GM21528 (cell line): ENCODE measurements around the gene BIVM.

ENCODE experiments used
- ATAC-seq: cut with Tn5 transposase; IDR thresholded peaks from one replicate; pipeline ENCODE4 v1.9.1; 2021; ENCODE audit warnings: mild to moderate bottlenecking, moderate library complexity; ENCODE audit not compliant: unreplicated experiment, low FRiP score

BIVM gene

DNA sequence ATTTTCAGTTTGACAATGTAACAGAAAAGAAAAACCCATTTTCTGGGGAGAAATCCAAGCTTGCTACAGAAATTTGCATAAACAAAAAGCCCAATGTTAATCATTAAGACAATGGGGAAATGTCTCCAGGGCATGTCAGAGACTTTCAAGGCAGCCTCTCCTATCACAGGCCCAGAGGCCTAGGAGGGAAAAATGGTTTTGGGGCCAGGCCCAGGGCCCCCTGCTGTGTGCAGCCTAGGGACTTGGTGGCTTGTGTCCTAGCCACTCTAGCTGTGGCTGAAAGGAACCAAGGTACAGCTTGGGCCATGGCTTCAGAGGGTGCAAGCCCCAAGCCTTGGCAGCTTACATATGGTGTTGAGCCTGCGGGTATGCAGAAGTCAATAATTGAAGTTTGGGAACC lies 17.3 kb upstream of the BIVM start:
- ATAC-seq, result no peak

DNA sequence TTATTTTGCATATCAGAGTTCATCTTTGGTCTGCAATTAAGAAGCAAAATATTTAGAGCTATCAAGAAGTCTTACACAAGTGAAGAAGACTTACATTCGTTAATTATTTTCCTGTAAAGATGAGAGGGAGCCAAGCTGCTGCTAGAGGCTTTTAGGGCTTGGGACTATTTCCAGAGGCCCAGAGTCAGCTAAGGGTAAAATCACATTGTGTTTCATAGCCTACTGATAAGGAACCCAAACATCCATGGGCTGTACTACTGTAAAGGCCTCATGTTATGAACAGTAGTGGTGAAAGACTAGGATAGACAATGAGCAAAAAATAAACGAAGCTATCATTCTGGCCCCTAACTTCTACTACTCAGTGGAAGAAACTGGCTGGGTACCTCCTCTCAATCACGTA lies 14.4 kb upstream of the BIVM start:
- ATAC-seq, result no peak

DNA sequence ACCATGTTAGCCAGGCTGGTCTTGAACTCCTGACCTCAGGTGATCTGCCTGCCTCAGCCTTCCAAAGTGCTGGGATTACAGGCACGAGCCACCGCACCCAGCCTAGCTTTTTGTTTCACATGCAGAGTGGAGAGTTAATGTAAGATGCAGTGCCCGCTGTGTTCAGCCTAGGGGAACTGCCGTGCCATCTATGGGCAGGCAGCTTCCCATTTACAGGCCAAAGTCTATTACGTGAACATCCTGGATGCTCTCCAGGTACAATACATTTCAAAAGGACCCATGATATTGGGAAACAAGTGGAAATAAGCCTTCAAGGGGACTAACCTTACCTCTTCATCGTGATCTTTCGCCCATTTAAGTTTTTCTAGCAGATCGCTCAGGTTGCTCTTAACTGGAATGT lies 10.2 kb upstream of the BIVM start:
- no peak for ATAC-seq

DNA sequence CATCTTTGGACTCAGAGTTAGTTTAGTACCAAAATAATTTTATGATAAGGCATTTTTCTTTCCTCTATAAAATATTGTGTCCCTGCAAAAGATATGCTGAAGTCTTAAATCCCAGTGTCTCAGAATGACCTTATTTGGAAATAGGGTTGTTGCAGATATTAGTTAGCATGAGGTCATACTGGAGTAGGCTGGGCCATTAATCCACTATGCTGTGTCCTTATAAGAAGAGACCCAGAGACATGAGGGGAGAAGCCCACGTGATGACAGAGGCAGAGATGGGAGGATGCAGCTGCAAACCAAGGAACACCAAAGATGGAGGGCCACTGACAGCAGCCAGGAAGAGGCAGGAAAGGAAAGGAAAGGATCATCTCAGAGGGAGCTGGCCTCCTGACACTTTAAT lies 6.5 kb upstream of the BIVM start:
- ATAC-seq, result no peak

DNA sequence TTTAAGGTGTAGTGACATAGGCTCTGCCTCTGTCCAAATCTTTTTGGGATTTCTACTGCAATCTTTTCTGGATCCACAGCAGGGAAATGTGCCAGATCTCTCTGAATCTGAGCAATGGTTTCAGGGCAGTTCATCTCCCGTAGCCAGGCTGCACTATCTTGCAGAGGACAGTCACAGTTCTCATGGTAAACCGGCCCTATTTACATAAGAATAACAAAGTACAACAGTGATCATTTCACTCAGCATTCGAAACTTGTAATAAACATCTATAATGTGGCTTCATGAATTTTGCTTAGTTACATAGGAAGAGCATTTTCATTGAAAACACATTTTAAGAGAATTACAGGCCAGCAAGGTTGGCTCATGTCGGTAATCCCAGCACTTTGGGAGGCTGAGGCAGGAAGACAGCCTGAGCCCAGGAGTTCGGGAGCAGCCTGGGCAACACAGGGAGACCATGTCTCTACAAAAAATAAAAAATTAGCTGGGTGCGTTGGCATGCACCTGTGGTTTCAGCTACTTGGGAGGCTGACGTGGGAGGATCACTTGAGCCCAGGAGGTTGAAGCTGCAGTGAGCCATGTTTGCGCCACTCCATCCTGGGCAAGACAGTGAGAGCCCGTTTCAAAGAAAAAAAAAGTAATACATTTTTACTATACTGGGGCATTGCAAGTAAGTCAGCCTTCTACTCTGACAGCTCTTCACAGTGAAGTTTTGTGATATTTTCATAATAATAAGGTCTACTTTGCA lies 5.1 kb upstream of the BIVM start:
- ATAC-seq, result no peak

DNA sequence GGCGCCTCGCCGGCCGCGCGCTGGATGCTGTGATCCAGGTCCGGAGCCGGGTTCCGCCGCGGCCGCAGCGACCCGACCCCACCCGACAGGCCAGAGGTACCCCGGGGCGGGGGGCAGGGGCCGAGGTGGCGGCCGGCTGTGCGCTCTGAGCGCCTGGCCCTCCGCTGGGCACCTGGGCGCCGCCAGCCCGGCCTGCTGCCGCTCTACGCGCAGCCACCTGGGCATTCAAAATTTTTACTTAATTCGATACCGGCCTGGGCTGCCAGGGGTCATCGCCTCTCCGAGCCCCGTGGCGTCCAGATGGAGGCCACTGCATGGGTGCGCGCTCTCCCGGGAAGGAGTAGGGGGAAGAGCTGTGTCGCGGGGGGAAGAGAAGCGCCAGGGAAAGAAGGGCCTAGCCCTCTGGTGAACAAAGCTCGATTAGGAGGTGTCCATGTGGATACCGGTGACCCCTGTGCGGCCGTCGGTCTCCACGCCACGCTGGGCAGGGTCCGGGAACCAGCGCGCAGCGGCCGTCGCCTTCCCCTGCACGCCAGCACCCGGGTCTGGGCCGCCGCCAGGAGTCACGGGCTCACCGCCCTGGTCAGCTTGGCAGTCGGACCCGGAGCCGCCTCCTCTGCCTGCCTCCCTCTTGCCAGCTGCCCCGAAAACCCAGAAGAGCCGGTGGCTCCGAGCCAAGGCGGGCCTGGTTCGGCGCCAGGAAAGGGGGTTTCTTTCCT lies 666 bp downstream of the BIVM start:
- ATAC-seq, result peak; percentile 15

DNA sequence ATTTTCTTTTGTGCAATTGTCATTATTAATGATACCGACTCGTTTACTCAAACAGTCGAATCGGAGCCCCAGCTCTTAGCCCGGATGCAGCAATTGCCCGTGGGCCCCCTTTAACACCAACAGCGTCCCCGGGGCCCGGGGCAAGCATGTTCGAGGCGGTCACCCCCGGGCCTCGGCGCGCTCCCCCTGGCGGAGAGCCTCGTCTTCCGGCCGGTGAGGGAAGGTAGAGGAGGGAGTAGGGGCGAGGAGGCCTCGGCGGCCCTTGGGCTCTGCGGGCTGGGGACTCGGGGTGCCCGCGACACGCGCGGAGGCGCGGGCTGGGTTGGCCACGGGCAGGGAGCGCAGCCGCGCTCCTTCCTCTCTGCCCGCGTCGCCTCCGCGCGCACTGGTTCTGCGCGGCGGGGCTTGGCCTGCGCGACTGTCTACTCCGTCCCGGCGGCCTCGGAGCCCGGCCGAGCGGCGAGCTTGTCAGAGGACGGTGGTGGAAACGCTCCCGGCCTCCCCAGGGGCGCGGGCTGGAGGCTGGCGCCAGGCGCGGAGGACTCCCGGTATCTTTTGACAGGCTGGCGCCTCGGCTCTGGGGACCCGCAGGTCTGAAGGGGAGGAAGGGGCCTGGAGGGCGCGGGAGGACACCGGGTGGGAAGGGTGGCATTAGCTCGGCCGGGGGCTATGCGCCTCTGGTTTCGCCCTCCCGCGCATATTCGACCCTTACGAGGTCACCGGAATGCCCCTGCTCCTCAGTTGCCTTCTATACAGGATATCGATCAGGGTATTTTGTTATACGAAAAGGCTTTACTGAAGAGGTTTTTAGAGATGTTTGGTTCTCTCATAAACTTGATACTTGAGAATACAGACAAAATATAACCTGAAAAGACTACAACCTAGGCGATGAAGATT lies 1.5 kb downstream of the BIVM start:
- ATAC-seq, result peak; percentile 84

DNA sequence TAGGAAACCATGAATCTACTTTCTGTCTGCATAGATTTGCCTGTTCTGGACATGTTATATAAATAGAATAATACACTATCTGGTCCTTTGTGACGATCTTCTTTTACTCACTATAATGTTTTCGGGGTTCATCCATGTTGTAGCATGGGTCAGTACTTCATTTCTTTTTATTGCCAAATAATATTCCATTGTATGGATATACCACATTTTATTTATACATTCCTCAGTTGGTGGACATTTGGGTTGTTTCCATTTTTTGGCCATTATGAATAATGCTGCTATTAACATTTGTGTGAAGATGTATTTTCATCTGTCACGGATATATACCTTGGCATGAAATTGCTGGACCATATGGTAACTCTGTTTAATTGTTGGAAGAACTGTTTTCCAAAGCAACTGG lies 6.8 kb downstream of the BIVM start:
- no peak for ATAC-seq

DNA sequence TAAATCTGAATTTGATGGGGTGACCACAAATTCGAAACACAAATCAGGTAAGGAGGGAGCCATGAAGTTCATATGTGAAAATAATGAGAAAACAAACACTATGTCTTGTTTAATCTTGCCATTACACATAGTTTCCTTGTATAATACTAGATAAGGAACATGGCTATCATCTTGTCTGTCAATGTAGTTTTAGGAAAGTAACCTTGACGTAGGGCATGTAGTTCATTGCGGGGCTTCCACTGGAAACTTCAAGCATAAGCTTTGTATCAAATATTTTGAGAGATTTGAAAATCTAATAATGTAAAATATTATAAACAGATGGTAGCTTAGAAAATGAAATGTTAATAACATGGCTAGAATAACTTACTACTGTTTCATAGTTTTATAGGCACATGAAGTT lies 8.8 kb downstream of the BIVM start:
- no peak for ATAC-seq

DNA sequence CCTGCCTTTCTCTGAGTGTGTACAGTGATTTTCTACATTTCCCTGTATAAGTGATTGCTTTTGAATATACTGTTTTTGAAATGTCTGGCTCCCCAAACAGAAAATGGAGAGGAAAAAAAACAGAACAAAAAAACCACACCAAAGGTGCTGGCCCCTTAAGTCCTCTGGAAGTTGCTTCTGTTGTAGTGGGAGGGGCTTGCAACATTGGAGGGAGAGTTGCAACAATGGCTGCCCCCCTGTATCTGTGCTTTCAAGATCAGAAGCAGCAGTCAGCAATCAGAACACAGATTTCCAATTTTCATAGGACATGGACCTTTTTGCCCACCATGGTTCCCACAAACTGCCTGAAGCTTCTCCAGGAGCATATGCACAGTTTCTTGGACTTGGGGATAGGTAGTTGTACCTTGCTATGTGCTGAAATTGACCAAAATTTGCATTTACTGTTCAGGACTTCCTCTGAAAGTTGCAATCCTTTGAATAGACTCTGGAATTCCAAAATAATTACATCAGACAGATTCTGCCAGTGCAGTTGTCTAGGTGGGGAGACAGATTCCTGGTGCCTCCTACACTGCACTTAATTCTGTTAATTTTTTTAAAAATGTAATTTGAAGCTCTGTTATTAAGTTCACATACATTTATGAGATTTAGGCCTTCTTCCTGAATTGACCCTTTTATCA lies 13.8 kb downstream of the BIVM start:
- ATAC-seq, result no peak

DNA sequence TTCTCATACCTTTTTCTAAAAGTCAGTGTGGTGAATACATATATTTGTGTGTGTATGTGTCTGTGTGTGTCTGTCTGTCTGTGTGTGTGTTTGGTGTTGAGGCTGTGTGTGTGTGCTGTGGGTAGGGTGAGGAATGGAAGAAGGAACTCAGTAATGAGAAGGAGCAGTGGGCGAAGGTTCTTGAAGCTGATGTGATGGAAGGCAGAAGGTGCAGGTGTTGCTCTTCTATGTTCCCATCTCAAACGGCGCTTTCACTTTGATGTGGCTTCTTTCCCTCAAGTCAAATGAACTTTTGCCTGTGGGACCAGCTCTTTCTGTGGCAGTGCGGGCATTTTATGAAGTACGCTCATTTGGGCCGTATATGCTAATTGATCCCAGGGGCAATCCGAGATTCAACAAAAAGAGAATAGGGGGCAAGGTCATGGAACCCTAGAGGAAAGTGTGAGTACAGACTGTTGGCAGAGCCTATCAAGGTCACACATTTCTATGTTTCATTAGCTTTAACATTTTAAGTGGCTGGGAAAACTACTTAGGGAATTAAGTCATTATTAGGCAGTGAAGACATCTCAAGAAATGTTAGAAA lies 15.2 kb downstream of the BIVM start:
- no peak for ATAC-seq

DNA sequence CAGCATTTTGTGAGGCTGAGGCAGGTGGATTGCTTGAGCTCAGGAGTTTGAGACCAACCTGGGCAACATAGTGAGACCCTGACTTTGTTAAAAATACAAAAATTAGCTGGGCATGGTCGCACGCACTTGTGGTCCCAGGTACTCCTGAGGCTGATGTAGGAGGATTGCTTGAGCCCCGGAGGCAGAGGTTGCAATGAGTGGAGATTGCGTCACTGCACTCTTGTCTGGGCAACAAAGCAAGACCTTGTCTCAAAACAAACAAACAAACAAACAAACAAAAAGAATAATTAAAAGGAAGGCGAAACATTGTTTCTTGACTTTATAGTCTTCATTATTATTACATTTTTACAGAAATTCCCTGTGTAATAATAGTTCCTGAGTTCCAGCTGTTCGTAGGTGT lies 15.9 kb downstream of the BIVM start:
- ATAC-seq, result no peak

DNA sequence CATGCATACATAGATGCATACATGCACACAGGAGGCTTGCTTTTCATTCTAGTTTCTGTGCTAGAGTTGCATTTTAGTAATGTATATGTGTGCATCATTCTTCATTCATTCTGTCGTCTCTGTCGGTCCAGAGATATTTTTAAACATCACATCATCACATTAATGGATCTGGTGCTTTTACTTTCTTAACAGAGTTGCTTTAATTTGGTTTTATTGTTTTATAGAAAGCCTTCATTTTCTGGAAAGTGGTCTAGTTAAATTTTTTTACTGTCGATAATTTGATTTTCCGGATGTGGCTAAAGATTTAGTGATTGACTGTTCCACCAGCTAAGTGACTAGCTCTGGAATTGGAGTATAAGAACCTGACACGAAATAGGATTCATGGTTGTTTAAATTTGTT lies 16.9 kb downstream of the BIVM start:
- ATAC-seq, result no peak

DNA sequence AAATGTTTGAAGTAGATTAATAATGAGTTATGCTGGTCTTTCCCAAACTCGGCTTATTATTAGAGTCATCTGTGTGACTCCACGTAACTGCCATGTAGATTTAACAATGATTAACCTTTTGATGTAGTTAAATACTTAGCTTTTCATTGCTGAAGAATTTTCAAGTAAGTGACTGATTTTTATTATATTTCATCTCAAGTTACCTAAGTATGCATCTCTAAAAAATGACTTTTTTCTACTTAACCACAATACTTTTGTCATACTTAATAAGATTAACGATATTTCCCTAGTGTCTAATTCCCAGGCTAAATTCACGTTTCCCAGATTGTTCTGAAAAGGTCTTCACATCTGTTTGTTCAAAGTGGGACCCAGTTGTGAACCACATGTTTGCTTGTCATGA lies 17.8 kb downstream of the BIVM start:
- no peak for ATAC-seq

DNA sequence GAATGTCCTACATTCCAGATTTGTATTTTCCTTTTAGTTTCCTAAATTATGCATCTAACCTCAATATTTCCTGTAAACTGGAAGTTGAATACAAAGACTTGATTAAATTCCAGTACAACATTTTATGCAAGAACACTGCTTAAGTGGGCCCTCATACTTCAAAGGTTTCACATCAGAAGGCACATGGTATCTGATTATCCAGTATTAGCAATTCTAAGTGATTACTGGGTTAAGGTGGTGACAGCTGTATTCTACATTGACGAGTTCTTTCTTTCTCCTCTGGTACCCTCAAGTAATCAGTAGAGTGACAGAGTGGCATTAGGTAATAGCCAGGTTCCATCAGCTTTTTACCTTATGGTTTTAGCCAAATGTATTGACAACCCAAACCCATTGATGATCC lies 18.3 kb downstream of the BIVM start:
- ATAC-seq, result no peak

DNA sequence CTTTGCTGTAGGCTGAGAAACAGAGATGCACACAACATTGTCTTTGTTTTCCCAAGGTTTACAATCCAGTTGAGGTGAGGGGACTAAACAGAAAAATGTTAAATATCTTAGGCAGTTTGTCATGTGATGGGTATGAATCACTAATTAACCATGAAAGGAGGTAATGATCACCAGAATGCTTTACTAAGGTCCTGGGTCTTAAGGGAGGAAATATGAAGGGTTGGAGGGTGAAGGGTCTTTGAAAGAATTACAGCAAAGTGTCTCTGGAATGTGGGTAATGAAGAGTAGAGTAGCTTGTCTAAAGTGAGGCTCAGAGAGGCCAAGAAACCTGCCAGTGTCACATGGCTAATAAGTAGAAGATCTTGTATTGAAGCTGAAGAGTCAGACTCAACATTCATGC lies 19.0 kb downstream of the BIVM start:
- no peak for ATAC-seq

DNA sequence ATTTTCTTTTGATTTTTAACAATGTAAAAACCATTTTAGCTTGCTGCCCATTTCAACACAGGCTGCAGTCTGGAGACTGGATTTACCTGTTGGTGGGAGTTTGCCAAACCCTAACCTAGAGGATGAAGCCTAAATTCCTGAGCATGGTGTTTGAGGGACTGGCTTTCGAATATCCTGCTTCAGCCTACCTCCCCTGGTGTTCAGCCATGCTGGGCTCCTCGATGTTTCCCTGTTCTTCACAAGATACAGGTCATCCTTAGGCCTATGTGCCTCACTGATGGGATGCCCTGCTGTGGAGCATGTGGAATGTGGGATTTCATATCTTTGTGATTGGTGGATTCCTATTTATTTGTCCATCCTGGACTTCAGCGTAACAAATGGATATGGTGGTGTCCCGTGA lies 26.5 kb downstream of the BIVM start:
- ATAC-seq, result no peak

DNA sequence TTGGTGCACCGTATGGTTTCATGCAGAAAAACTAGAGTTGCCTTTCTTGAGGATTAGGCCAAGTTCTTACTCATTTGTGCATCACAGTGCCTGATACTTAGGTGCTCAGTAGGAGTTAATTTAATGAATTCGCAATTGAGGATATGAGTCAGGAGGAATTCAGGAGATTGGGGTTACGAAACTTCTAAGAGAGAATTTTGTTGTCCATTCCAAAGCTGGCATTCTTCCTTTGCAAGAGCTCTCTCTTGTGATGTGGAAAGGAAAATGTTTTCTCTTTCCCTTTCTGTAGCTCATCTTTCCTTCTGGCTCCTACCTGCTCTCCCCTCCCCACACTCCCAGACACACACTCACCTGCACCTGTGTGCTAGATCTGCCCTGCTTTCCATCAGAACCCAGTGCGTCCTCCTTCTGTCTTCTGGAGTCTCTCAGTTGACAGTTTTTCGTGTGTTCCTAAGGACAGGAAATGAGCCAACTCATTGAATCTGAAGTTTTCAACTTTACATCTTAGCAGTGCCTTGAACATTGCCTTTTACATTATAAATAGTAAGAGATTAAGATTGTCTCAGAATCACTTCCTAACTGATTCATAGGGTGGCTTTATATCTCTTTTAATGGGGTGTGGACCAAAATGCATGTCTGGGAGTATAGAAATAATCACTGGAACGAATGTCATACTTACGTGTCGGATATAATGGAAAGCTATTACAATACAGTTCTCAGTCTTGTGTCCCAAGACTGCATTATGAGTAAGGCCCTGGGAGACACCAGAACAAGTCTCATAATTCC lies 27.2 kb downstream of the BIVM start:
- ATAC-seq, result no peak

DNA sequence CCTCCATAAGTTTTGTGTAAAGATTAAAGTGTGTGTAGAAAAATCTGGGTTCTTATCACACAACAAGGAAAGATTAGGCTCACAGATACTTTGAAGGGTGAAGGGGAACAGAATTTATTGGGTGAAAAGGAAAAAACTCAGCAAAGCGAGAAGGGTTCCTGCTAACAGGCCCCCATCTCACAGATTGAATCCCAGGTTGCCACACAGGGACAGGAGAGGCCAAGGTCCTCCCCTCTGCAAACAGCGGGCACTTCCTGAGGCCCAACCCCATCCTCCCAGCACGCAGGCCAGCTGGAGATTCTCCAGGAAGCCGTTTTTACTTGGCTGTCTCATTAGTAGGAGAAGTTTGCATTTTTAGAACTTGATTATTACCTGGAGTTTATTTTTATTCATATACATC lies 31.7 kb downstream of the BIVM start:
- no peak for ATAC-seq

DNA sequence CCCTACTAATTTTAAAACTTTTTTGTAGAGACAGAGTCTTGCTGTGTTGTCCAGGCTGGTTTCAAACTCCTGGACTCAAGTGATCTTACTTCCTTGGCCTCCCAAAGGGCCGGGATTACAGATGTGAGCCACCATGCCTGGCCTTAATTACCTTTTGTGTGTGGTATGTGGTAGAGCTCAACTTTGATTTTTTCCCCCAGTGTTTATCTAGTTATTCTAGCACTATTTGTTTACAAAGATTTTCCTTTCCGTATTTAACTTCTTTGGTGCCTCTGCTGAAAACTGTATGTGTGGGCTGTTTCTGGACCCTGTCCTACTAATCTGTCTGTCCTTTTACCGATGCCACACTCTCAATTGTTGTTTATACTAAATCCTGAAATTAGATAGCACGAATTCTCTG lies 37.6 kb downstream of the BIVM start:
- no peak for ATAC-seq
